Suprapubic skin (tissue), 4 donors: ENCODE measurements around the gene SPOCD1. TPM values are rescaled to one million over a fixed set of nuclear protein-coding genes. Genes with fewer than 3 reads are reported as not detected.
"Not testable (repeated sequence)": the region's sequence is repeated elsewhere in the genome, so short reads cannot be mapped to it uniquely, and the experiment has no call there.

Source experiments
- DNase-seq, 2 donors: peaks; one replicate each; pipeline ENCODE4 v3.0.0-alpha.2; 2019; ENCODE audit warnings: low spot score in 2 of 2
- H3K27ac ChIP-seq: fragments of 200-600 bp; sonication (generic); one replicate; pipeline ENCODE4 v1.5.1; 2019
- H3K27me3 ChIP-seq: fragments of 200-600 bp; sonication (generic); one replicate; pipeline ENCODE4 v1.5.1; 2019
- H3K36me3 ChIP-seq: fragments of 200-600 bp; sonication (generic); one replicate; pipeline ENCODE4 v1.5.1; 2019
- H3K4me1 ChIP-seq: fragments of 200-600 bp; sonication (generic); one replicate; pipeline ENCODE4 v1.5.1; 2019
- H3K4me3 ChIP-seq: fragments of 200-600 bp; sonication (generic); one replicate; pipeline ENCODE4 v1.5.1; 2019; ENCODE audit warnings: mild to moderate bottlenecking
- H3K9me3 ChIP-seq: fragments of 200-600 bp; sonication (generic); one replicate; pipeline ENCODE4 v1.5.1; 2019
- CTCF ChIP-seq, 2 donors: fragments of 200-600 bp in 1 of 2; fragments of 450-650 bp in 1 of 2; sonication (generic) in 1 of 2; IDR thresholded peaks; one replicate each; pipeline ENCODE4 v1.5.1; 2016 to 2019; ENCODE audit warnings: antibody characterized with exemption in 2 of 2, mild to moderate bottlenecking in 1 of 2, moderate library complexity in 1 of 2
- EP300 ChIP-seq: sonication (generic); formaldehyde crosslinking; IDR thresholded peaks from one replicate; pipeline ENCODE4 v1.6.1; 2017; ENCODE audit warnings: antibody characterized with exemption
- POLR2A ChIP-seq, 2 donors: fragments of 450-650 bp; IDR thresholded peaks; one replicate each; pipeline ENCODE4 v1.6.1; 2017; ENCODE audit warnings: antibody characterized with exemption in 2 of 2, mild to moderate bottlenecking in 2 of 2, moderate library complexity in 2 of 2
- POLR2AphosphoS5 ChIP-seq, 3 donors: sonication (generic); formaldehyde crosslinking; IDR thresholded peaks; one replicate each; pipeline ENCODE4 v1.6.1; 2017; ENCODE audit warnings: antibody characterized with exemption in 3 of 3
- WGBS: methylation state at CpG from one replicate; pipeline ENCODE4 v1.1.5; 2018; 5-methylcytosine and 5-hydroxymethylcytosine counted together
- total RNA-seq, 4 donors: library from RNA; depleted of rRNA; stranded (reverse); fragments of >200 nt; gene quantifications; one replicate each; pipeline ENCODE4 v1.1.0, GENCODE V29; 2016

Gene SPOCD1
- total RNA-seq, 4 donors from 2014 or later = 3.2 TPM; not detected in 3

- no peak for TF ChIP-seq POLR2A (IDR thresholded peaks at IDR 0.05)
- TF ChIP-seq POLR2AphosphoS5 (IDR thresholded peaks at IDR 0.05) = no peak
- no peak for TF ChIP-seq EP300
- no peak for TF ChIP-seq CTCF (IDR thresholded peaks at IDR 0.05)
- Histone ChIP-seq H3K36me3 (no peaks in the 10 kb centered on the region), H3K27ac (no peak overlapping the region), H3K4me1 (no peaks in the 10 kb centered on the region), H3K4me3 (no peak overlapping the region), H3K9me3 (no peaks in the 10 kb centered on the region), H3K27me3 (no peaks in the 10 kb centered on the region)
- DNase-seq = peak in 1 of 2 donors; percentile 6
- WGBS = 69% methylated on average over 8 of the region's 8 CpGs
Observed at GRCh38 chr1:31828341-31828740, 12.5 kb upstream of the SPOCD1 start.

DNA sequence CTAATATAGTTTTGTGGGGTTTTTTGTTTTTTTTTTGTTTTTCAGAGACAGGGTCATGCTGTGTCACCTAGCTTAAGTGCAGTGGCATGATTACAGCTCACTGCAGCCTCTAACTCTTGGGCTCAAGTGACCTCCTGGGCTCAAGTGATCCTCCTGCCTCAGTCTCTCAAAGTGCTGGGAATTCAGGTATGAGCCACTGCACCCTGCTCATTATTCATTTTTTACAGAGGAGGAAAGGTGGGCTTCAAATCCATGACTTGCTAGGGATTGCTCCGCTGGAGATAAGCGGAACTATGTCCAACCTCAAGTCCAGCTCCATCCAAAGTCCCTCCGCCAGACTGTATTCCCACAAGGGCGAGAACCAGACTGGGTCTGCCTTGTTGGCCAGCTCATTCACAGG lies 8.0 kb upstream of the SPOCD1 start:
- TF ChIP-seq CTCF (IDR thresholded peaks at IDR 0.05) (no peak), POLR2A (IDR thresholded peaks at IDR 0.05) (no peak), POLR2AphosphoS5 (IDR thresholded peaks at IDR 0.05) (no peak), EP300 (no peak)
- no peak overlapping the region for H3K27ac ChIP-seq
- no peaks in the 10 kb centered on the region for H3K9me3 ChIP-seq
- peak in 1 of 2 donors; percentile 44 for DNase-seq
- no peak overlapping the region for H3K4me3 ChIP-seq
- H3K27me3 ChIP-seq = no peaks in the 10 kb centered on the region
- H3K4me1 ChIP-seq = no peaks in the 10 kb centered on the region
- 98% methylated on average over 4 of the region's 4 CpGs for WGBS
- H3K36me3 ChIP-seq = no peaks in the 10 kb centered on the region

GRCh38 chr1:31822766-31823165 lies 6.9 kb upstream of the SPOCD1 start:
- Histone ChIP-seq H3K4me1 (no peaks in the 10 kb centered on the region), H3K4me3 (no peak overlapping the region), H3K9me3 (no peaks in the 10 kb centered on the region), H3K27ac (no peak overlapping the region), H3K36me3 (no peaks in the 10 kb centered on the region), H3K27me3 (no peaks in the 10 kb centered on the region)
- DNase-seq = peak in 1 of 2 donors; percentile 31
- 88% methylated on average over 3 of the region's 3 CpGs for WGBS
- no peak for TF ChIP-seq POLR2A (IDR thresholded peaks at IDR 0.05)
- TF ChIP-seq EP300 = no peak
- TF ChIP-seq POLR2AphosphoS5 (IDR thresholded peaks at IDR 0.05) = no peak
- no peak for TF ChIP-seq CTCF (IDR thresholded peaks at IDR 0.05)

DNA sequence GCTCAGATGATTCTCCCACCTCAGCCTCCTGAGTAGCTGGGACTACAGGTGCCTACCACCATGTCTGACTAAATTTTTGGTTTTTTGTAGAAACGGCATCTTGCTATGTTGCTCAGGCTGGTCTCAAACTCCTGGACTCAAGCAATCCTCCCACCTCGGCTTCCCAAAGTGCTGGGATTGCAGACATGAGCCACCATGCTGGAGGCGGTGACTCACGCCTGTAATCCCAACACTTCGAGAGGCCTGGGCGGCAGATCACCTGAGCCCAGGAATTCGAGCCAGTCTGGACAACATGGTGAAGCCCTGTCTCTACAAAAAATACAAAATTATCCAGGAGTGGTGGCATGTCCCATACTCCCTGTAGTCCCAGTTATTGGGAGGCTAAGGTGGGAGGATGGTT lies 4.4 kb upstream of the SPOCD1 start:
- H3K4me3 ChIP-seq, H3K27ac ChIP-seq, H3K27me3 ChIP-seq, H3K36me3 ChIP-seq, H3K9me3 ChIP-seq, H3K4me1 ChIP-seq: not testable (repeated sequence)
- WGBS = 90% methylated on average over 7 of the region's 7 CpGs
- peak in 1 of 2 donors; percentile 37 for DNase-seq

- WGBS = 96% methylated on average over 1 of the region's 1 CpG
Observed at GRCh38 chr1:31818206-31818605, 2.4 kb upstream of the SPOCD1 start.

DNA sequence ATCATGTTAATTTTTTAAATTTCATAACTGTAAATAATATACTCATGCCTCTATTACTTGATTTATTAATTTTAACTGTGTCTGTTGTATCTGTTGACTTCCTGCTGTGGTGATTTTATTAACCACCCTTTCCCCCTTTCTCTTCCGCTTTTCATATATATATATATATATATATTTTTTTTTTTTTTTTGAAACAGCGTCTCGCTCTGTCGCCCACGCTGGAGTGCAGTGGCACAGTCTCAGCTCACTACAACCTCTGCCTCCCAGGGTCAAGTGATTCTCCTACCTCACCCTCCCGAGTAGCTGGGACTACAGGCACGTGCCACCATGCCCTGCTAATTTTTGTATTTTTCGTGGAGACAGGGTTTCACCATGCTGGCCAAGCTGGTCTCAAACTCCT lies 1.1 kb upstream of the SPOCD1 start:
- DNase-seq, H3K9me3 ChIP-seq, H3K27ac ChIP-seq, H3K27me3 ChIP-seq, H3K4me3 ChIP-seq, H3K36me3 ChIP-seq: not testable (repeated sequence)
- peaks cover 12% of the 10 kb centered on the region for H3K4me1 ChIP-seq
- WGBS = 70% methylated on average over 8 of the region's 8 CpGs

More at GRCh38 chr1:31818206-31818605, 2.4 kb upstream of the SPOCD1 start:
- H3K27me3 ChIP-seq = no peaks in the 10 kb centered on the region
- H3K9me3 ChIP-seq = no peaks in the 10 kb centered on the region
- H3K4me3 ChIP-seq = no peak overlapping the region
- DNase-seq = no peak
- TF ChIP-seq EP300 (no peak), POLR2A (IDR thresholded peaks at IDR 0.05) (no peak), POLR2AphosphoS5 (IDR thresholded peaks at IDR 0.05) (no peak), CTCF (IDR thresholded peaks at IDR 0.05) (no peak)
- no peak overlapping the region for H3K27ac ChIP-seq
- H3K36me3 ChIP-seq = no peaks in the 10 kb centered on the region
- peaks cover 12% of the 10 kb centered on the region for H3K4me1 ChIP-seq

GRCh38 chr1:31816501-31816900 lies 679 bp upstream of the SPOCD1 start:
- peaks cover 12% of the 10 kb centered on the region for H3K4me1 ChIP-seq
- H3K27ac ChIP-seq, H3K4me3 ChIP-seq, H3K9me3 ChIP-seq, H3K27me3 ChIP-seq, DNase-seq, H3K36me3 ChIP-seq: not testable (repeated sequence)
- WGBS = 92% methylated on average over 3 of the region's 3 CpGs
